H9 (cell line): Measurements from ENCODE around the gene EIF4E. TPM values are rescaled to one million over a fixed set of nuclear protein-coding genes. Genes with fewer than 3 reads are reported as not detected.

ENCODE experiments used
- DNase-seq: peaks from one replicate; pipeline ENCODE4 v3.0.0-alpha.2; 2017
- H2AFZ ChIP-seq: one replicate; pipeline ENCODE4 v1.6.1; 2013; ENCODE audit warnings: mild to moderate bottlenecking, low read length, control low read depth, moderate library complexity
- H2AK5ac ChIP-seq: 2 replicates; pipeline ENCODE4 v1.6.1; 2013; ENCODE audit warnings: low read length, control low read depth, mixed read lengths; ENCODE audit not compliant: insufficient read length
- H2BK120ac ChIP-seq: one replicate; pipeline ENCODE4 v1.6.1; 2013; ENCODE audit warnings: low read depth, mild to moderate bottlenecking, low read length, control low read depth, inconsistent platforms; ENCODE audit not compliant: poor library complexity, severe bottlenecking
- H2BK12ac ChIP-seq: 2 replicates; pipeline ENCODE4 v1.6.1; 2013; ENCODE audit warnings: low read length, control low read depth, mixed read lengths, low read depth; ENCODE audit not compliant: insufficient read length
- H2BK15ac ChIP-seq: 2 replicates; pipeline ENCODE4 v1.6.1; 2013; ENCODE audit warnings: low read depth, low read length, control low read depth
- H2BK20ac ChIP-seq: one replicate; pipeline ENCODE4 v1.6.1; 2013; ENCODE audit warnings: low read depth, mild to moderate bottlenecking, low read length, control low read depth, inconsistent platforms; ENCODE audit not compliant: poor library complexity, severe bottlenecking
- H2BK5ac ChIP-seq: 2 replicates; pipeline ENCODE4 v1.6.1; 2013; ENCODE audit warnings: low read length, control low read depth, mixed read lengths; ENCODE audit not compliant: insufficient read length
- H3K14ac ChIP-seq: 2 replicates; pipeline ENCODE4 v1.6.1; 2013; ENCODE audit warnings: low read length, control low read depth; ENCODE audit not compliant: insufficient read depth
- H3K18ac ChIP-seq: 2 replicates; pipeline ENCODE4 v1.6.1; 2013; ENCODE audit warnings: low read depth, mild to moderate bottlenecking, mixed read lengths, low read length, control low read depth; ENCODE audit not compliant: insufficient read length
- H3K23ac ChIP-seq: 2 replicates; pipeline ENCODE4 v1.6.1; 2013; ENCODE audit warnings: low read length, control low read depth, mixed read lengths, low read depth; ENCODE audit not compliant: insufficient read length
- H3K23me2 ChIP-seq: 2 replicates; pipeline ENCODE4 v1.6.1; 2013; ENCODE audit warnings: low read depth, mild to moderate bottlenecking, mixed read lengths, low read length, control low read depth; ENCODE audit not compliant: insufficient read length, poor library complexity, severe bottlenecking
- H3K27ac ChIP-seq: 2 replicates; pipeline ENCODE4 v1.5.1; 2013; ENCODE audit warnings: low read length, control low read depth, mixed read lengths, low read depth; ENCODE audit not compliant: insufficient read length
- H3K27me3 ChIP-seq: 2 replicates; pipeline ENCODE4 v1.6.1; 2013; ENCODE audit warnings: low read length, control low read depth, inconsistent platforms; ENCODE audit not compliant: insufficient read depth
- H3K4ac ChIP-seq: 2 replicates; pipeline ENCODE4 v1.6.1; 2013; ENCODE audit warnings: low read depth, mild to moderate bottlenecking, control low read depth, inconsistent platforms, low read length, moderate library complexity
- H3K4me1 ChIP-seq: 2 replicates; pipeline ENCODE4 v1.6.1; 2013; ENCODE audit warnings: low read length, control low read depth, inconsistent platforms; ENCODE audit not compliant: insufficient read depth
- H3K4me2 ChIP-seq: 2 replicates; pipeline ENCODE4 v1.6.1; 2013; ENCODE audit warnings: low read length, control low read depth, mixed read lengths; ENCODE audit not compliant: insufficient read length, insufficient read depth
- H3K56ac ChIP-seq: 2 replicates; pipeline ENCODE4 v1.6.1; 2013; ENCODE audit warnings: low read depth, mild to moderate bottlenecking, mixed read lengths, low read length, control low read depth; ENCODE audit not compliant: insufficient read length
- H3K79me1 ChIP-seq: 2 replicates; pipeline ENCODE4 v1.6.1; 2013; ENCODE audit warnings: low read depth, mild to moderate bottlenecking, moderate library complexity, low read length, control low read depth, inconsistent platforms; ENCODE audit not compliant: insufficient read depth, poor library complexity, severe bottlenecking
- H3K79me2 ChIP-seq: 2 replicates; pipeline ENCODE4 v1.6.1; 2013; ENCODE audit warnings: low read length, control low read depth, inconsistent platforms; ENCODE audit not compliant: insufficient read depth
- H3K9ac ChIP-seq: 2 replicates; pipeline ENCODE4 v1.6.1; 2013; ENCODE audit warnings: low read length, control low read depth, mixed read lengths; ENCODE audit not compliant: insufficient read length; ENCODE audit errors: extremely low read depth
- H3K9me3 ChIP-seq: one replicate; pipeline ENCODE4 v1.6.1; 2013; ENCODE audit warnings: low read depth, low read length, inconsistent platforms; ENCODE audit not compliant: control insufficient read depth
- H3T11ph ChIP-seq: one replicate; pipeline ENCODE4 v1.6.1; 2013; ENCODE audit warnings: mild to moderate bottlenecking, low read length, control low read depth, inconsistent platforms
- H4K20me1 ChIP-seq: one replicate; pipeline ENCODE4 v1.6.1; 2013; ENCODE audit not compliant: control insufficient read depth, insufficient read length, insufficient read depth
- H4K5ac ChIP-seq: 2 replicates; pipeline ENCODE4 v1.6.1; 2013; ENCODE audit warnings: low read depth, mild to moderate bottlenecking, mixed read lengths, low read length, control low read depth; ENCODE audit not compliant: insufficient read length
- H4K8ac ChIP-seq: replicated peaks from 2 replicates; pipeline ENCODE4 v1.6.1; 2013; ENCODE audit warnings: low read length, control low read depth, mixed read lengths, low read depth; ENCODE audit not compliant: insufficient read length
- H4K91ac ChIP-seq: 2 replicates; pipeline ENCODE4 v1.6.1; 2013; ENCODE audit warnings: low read depth, mild to moderate bottlenecking, moderate library complexity, mixed read lengths, low read length, control low read depth; ENCODE audit not compliant: insufficient read length
- H3K27ac Mint-ChIP-seq, 3 experiments: 2 replicates in 2 of 3; 3 replicates in 1 of 3; pipeline ENCODE4 v1.8.0; 2020 to 2021; ENCODE audit warnings: mixed read lengths in 3 of 3, mild to moderate bottlenecking in 1 of 3, moderate library complexity in 1 of 3
- H3K27me3 Mint-ChIP-seq: 2 replicates; pipeline ENCODE4 v1.8.0; 2021; ENCODE audit warnings: low read depth, mild to moderate bottlenecking, moderate library complexity, mixed read lengths
- H3K36me3 Mint-ChIP-seq, 3 experiments: 2 replicates in 2 of 3; 3 replicates in 1 of 3; pipeline ENCODE4 v1.8.0; 2020 to 2021; ENCODE audit warnings: low read depth in 3 of 3, mixed read lengths in 3 of 3; ENCODE audit not compliant: insufficient read depth in 1 of 3
- H3K4me1 Mint-ChIP-seq, 2 experiments: 2 replicates each; pipeline ENCODE4 v1.8.0; 2020; ENCODE audit warnings: mixed read lengths in 2 of 2
- H3K4me3 Mint-ChIP-seq, 2 experiments: 2 replicates in 1 of 2; 3 replicates in 1 of 2; pipeline ENCODE4 v1.8.0; 2020 to 2021; ENCODE audit warnings: mild to moderate bottlenecking in 2 of 2, mixed read lengths in 2 of 2, moderate library complexity in 1 of 2
- H3K9me3 Mint-ChIP-seq, 2 experiments: 2 replicates in 1 of 2; 3 replicates in 1 of 2; pipeline ENCODE4 v1.8.0; 2020; ENCODE audit warnings: mild to moderate bottlenecking in 2 of 2, mixed read lengths in 2 of 2, moderate library complexity in 1 of 2
- WGBS: extraction: QIAGEN DNeasy Blood & Tissue Kit; methylation state at CpG from one replicate; pipeline ENCODE4 v1.1.7; 2013; ENCODE audit warnings: missing lambda C conversion rate, low lambda C conversion rate, mixed read lengths; ENCODE audit not compliant: insufficient read length; ENCODE audit errors: extremely low coverage; 5-methylcytosine and 5-hydroxymethylcytosine counted together
- total RNA-seq: library from RNA; stranded (reverse); gene quantifications from 2 replicates; pipeline ENCODE4 v1.2.1, GENCODE V29; 2021
- TF ChIP-seq, protein P1 (sequence below): fragments of 200-600 bp; sonication (generic); conservative IDR thresholded peaks from 3 replicates; pipeline ENCODE4 v1.8.0; 2021; ENCODE audit warnings: antibody characterized with exemption, mild to moderate bottlenecking

EIF4E gene
- total RNA-seq, 1 experiment from 2014 or later = 163 TPM

DNA sequence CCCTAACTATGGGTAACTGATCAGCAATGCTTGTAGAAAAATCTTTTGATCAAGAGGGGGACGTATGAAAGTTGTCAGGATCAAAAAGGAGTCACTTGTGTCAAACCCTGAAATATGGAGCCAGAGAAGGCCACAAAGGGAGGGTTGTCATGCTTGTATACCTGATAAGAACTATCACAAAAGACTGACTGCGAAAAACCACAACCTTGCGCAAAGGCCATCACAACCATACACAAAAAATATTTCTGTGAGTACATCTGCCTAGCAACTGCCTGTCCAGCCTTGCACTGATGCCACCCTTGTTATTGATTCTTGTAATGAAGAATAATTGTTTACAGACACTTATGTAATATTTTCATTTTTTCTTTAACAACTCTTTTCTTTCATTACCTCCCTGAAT is 22.8 kb upstream of the EIF4E start:
- DNase-seq = no peak
- no peak overlapping the region for H3K9ac ChIP-seq
- no peaks in the 10 kb centered on the region for H3K9me3 ChIP-seq
- H3K4me1 Mint-ChIP-seq = peaks cover 0 to 3% of the 10 kb centered on the region in 2 experiments; a peak in 2 of 4 replicates
- H2BK120ac ChIP-seq = no peak overlapping the region
- H2AK5ac ChIP-seq = no peak overlapping the region
- no peak overlapping the region for H3K4ac ChIP-seq
- no peak overlapping the region for H2BK20ac ChIP-seq
- no peak overlapping the region for H4K5ac ChIP-seq
- H3K4me2 ChIP-seq = no peak overlapping the region
- H3K79me1 ChIP-seq = no peaks in the 10 kb centered on the region
- no peak overlapping the region for H3K56ac ChIP-seq
- no peak overlapping the region for H2AFZ ChIP-seq
- H3T11ph ChIP-seq = no peak overlapping the region
- no peaks in the 10 kb centered on the region for H3K79me2 ChIP-seq
- no peaks in the 10 kb centered on the region for H3K4me1 ChIP-seq
- no peaks in the 10 kb centered on the region for H3K23me2 ChIP-seq
- TF ChIP-seq, protein P1, sequence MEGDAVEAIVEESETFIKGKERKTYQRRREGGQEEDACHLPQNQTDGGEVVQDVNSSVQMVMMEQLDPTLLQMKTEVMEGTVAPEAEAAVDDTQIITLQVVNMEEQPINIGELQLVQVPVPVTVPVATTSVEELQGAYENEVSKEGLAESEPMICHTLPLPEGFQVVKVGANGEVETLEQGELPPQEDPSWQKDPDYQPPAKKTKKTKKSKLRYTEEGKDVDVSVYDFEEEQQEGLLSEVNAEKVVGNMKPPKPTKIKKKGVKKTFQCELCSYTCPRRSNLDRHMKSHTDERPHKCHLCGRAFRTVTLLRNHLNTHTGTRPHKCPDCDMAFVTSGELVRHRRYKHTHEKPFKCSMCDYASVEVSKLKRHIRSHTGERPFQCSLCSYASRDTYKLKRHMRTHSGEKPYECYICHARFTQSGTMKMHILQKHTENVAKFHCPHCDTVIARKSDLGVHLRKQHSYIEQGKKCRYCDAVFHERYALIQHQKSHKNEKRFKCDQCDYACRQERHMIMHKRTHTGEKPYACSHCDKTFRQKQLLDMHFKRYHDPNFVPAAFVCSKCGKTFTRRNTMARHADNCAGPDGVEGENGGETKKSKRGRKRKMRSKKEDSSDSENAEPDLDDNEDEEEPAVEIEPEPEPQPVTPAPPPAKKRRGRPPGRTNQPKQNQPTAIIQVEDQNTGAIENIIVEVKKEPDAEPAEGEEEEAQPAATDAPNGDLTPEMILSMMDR = no peak
- no peaks in the 10 kb centered on the region for H4K20me1 ChIP-seq
- H3K27ac Mint-ChIP-seq = no peak overlapping the region
- no CpG with 5 or more reads among the region's 3 CpGs for WGBS
- H2BK15ac ChIP-seq = no peak overlapping the region
- no peak overlapping the region for H2BK5ac ChIP-seq
- H3K27me3 ChIP-seq = no peaks in the 10 kb centered on the region
- H3K14ac ChIP-seq = no peak overlapping the region
- no peak overlapping the region for H4K8ac ChIP-seq
- no peak overlapping the region for H3K27ac ChIP-seq
- H3K18ac ChIP-seq = no peak overlapping the region
- H3K27me3 Mint-ChIP-seq = no peaks in the 10 kb centered on the region; the same call in 1 of the 2 replicates
- no peak overlapping the region for H2BK12ac ChIP-seq
- no peaks in the 10 kb centered on the region; a peak in 1 of 7 replicates for H3K36me3 Mint-ChIP-seq
- H3K4me3 Mint-ChIP-seq = no peak overlapping the region
- no peak overlapping the region for H3K23ac ChIP-seq
- H3K9me3 Mint-ChIP-seq = no peaks in the 10 kb centered on the region
- H4K91ac ChIP-seq = no peak overlapping the region
